Fibroblast of skin of left quadriceps (primary cell): ENCODE results near the gene PLA2G2C.
"Not testable (repeated sequence)": the region's sequence is repeated elsewhere in the genome, so short reads cannot be mapped to it uniquely, and the experiment has no call there.

Experiments used
- DNase-seq, 2 experiments: peaks; one replicate each; pipeline ENCODE4 v3.0.0-alpha.2; 2013; ENCODE audit warnings: low read depth in 2 of 2

PLA2G2C gene

GRCh38 chr1:20130518-20130917, 55.8 kb downstream of the PLA2G2C start:
- DNase-seq: not testable (repeated sequence)

DNA sequence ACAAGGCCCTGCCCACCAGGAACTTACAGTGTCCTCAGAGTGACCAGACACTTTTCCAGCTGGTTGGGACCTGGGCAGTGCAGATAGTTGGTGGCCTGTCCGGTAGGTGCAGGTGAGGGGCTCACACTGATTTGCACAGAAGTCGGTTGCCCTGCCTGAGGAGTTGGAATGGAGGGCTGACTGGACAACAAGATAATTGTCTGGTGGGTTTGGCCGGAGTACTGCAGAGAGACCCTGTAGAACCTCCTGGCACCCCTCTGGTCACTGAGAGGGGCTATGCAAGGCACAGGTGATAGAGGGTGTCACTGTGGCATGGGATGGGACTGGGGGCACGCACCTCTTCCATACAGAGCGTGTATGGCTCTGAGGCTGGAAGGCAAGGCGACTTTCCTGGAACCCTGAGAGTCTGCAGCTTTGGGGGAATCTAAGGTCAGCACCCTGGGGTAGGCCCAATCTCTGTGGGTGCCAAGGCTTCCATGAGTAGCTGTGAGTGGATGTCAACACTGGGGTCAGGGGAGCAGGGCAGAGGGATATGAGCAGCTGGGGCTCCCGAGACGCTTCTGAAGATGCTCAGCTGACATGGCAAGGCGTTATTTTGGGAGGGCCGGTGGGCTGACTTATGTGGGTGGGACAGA, 59.4 kb downstream of the PLA2G2C start:
- no peak for DNase-seq

DNA sequence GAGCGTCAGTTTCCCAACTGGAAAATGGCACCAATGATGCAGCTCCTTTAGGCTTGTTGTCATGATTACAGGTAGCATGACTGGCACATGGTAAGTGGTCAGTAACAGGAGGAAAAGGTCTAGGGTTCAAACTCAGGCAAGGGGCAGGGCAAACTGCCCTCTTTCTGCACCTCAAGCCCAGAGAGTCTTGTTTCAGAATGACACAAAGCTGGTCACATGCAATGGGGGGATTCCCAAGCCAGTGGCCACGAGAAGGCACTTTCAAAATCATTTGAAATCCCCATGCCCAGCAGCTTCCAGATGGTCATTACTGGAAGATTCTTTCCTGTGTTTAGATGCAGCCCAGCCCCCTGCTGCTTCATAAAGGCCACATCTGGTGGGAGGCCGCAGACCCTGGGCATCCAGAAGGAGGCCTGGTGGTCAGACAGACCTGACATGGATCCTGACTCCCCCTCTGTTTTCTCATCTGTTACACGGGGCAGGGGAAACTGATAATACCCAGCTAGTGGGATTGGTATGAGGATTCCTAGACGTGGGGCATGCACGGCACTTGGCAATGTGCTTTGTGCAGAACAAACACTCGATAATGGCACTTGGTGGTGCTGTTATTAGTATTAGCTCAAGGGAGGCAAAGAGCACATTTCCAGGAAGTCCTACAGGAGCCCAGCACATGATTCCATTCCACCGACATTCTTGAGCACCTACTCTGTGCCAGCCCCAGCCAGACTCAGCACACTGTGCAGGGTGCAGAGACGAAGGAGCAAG, 60.1 kb downstream of the PLA2G2C start:
- DNase-seq: no peak

- no peak for DNase-seq
Measured at GRCh38 chr1:20125100-20125499, 61.2 kb downstream of the PLA2G2C start.

DNA sequence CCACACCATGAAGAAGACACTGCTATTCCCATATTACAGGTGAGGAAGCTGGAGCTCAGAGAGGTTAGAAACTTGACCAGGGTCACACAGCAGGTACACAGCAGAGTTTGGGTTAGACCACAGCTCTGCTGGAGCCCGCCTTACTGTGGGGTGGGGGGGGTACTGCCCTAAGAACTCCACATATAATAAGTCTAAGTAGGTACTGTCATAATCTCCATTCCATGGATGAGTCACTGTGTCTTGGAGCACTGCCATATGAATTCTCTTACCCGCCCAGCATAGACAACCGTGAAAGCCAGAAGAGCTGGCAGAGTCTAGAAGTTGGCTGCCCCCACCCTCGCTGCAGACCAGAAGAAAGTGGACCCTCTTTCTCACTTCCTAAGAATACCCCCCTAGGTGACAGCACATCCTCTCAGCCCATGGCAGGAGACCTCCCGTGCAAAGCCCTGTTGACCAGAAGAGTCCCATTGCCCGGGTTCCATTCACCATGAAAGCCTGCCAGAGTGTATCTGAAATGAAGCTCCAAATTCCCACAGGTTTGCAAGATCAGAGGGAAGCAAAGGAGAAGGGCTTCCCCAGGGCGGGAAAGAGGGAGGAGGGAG, 61.8 kb downstream of the PLA2G2C start:
- peak; percentile 34 to 43 for DNase-seq

DNA sequence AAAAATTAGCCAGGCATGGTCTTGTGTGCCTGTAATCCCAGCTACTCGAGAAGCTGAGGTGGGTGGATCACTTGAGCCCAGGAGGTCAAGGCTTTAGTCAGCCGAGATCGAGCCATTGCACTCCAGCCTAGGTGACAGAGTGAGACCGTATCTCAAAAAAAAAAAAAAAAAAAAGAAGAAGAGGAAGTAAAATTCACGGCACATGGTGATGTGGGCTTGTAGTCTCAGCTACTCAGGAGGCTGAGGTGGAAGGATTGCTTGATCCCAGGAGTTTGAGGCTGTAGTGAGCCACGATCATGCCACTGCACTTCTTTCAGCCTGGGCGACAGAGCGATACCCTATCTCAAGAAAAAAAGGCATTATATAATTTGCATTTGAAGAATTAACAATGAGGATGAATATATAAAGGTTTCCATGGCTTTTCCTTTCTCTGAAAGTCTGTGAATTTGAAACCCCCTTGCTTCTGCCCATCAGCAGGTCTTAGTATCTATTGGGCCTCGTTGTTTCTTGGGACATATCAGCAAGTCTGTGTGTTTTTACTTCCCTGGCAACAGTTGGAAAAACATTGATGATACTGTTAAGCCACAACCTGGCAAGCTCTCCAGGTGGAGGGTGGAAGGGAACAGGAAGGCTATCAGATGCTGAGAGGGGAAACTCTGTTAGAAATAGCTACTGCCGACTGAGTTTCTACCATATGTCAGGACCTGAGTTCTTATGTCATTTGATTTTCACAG, 62.4 kb downstream of the PLA2G2C start:
- DNase-seq: no peak

DNA sequence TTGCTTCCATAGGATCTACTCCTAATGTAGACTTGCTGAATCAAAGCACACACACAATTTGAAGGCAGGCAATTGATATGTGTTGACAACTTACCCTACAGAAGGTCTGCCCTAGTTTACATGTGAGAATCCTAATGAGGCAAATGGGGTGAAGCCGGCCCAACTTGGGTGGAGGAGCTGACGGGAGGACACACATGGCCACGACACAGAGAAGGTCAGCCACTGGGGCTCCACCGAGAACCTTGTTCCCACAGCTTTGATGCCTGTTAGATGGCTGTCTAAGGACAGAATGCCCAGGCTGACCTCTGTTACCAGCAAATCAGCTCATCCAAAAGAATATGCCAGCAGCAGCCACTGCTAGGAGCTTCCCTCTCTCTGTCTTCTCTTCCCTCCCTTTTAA, 65.5 kb downstream of the PLA2G2C start:
- no peak for DNase-seq

GRCh38 chr1:20119347-20119746, 67.0 kb downstream of the PLA2G2C start, which contains the start of gene PLA2G2D:
Gene PLA2G2D (minus strand): TSS chr1:20119536. CDS start chr1:20119498, 38 bp downstream.
- DNase-seq: no peak

DNA sequence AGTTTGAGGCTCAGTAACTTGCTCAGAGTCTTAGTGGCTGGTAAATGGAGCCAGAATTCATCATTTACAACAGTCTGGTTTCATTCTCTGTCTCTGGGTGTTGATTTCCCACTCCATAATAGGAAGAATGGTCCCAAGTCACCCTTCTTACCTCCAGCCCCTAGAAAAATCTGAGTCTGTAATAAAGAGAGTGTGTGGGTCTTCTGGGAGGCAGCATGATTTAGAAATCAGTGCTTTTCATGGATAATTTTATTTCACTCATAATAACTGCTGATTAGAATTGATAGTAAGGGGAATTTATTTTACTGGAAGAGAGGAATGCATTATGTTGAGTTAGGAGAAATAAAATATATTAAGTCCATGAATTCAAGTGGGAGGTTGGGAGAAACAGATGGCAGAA, 69.1 kb downstream of the PLA2G2C start:
- no peak for DNase-seq

DNA sequence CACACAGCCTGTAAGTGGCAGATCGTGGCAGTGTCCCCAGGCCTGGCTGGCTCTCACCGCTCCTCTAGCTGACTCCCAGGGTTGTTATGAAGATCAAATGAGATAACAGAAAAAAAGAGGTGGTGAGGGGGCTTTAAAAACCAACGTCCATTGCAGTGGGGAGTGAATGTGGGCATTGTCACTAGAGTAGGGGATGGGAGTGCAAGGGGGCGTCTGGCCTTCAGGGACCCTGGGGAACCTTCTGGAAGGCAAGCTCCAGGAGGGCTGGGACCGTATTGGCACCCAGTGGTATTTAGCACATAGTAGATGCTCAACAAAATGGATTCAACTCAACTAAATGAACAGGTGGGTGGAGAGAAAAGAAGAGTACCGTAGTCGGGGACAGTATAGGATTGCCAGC, 70.4 kb downstream of the PLA2G2C start:
- DNase-seq: no peak

GRCh38 chr1:20115479-20115878, 70.8 kb downstream of the PLA2G2C start:
- DNase-seq: no peak

- no peak for DNase-seq
Measured at GRCh38 chr1:20114021-20114648, 72.2 kb downstream of the PLA2G2C start.
